ENCODE data around the gene RAD50.

The RAD50 gene

GRCh38 chr5:132684491-132684890, 127.7 kb downstream of the RAD50 start:
- in situ Hi-C loops (cut with HindIII; ENCODE audit: low sequenced_read_pairs): no loop called here
- no peak for TF ChIP-seq CTCF (IDR thresholded peaks at IDR 0.05; ENCODE audit: low read depth, low read length, missing control alignments)
- DNase-seq (ENCODE audit: low read depth): no peak
- no peak overlapping the region for H3K4me3 ChIP-seq (ENCODE audit: low read depth, low read length)

- no peak for TF ChIP-seq CTCF (IDR thresholded peaks at IDR 0.05; ENCODE audit: low read depth, low read length, missing control alignments)
- in situ Hi-C loops (cut with HindIII; ENCODE audit: low sequenced_read_pairs): no loop called here
- DNase-seq (ENCODE audit: low read depth): no peak
- no peak overlapping the region for H3K4me3 ChIP-seq (ENCODE audit: low read depth, low read length)
These were observed 128.3 kb downstream of the RAD50 start for GRCh38 chr5:132684922-132685720.

- no peak for TF ChIP-seq CTCF (IDR thresholded peaks at IDR 0.05; ENCODE audit: low read depth, low read length, missing control alignments)
- H3K4me3 ChIP-seq (ENCODE audit: low read depth, low read length): no peak overlapping the region
- in situ Hi-C loops (cut with HindIII; ENCODE audit: low sequenced_read_pairs): no loop called here
- no peak for DNase-seq (ENCODE audit: low read depth)
These were observed 129.4 kb downstream of the RAD50 start for GRCh38 chr5:132686193-132686592.

- no peak for DNase-seq (ENCODE audit: low read depth)
- no peak overlapping the region for H3K4me3 ChIP-seq (ENCODE audit: low read depth, low read length)
- TF ChIP-seq CTCF (IDR thresholded peaks at IDR 0.05; ENCODE audit: low read depth, low read length, missing control alignments): no peak
- in situ Hi-C loops (cut with HindIII; ENCODE audit: low sequenced_read_pairs): no loop called here
These were observed 131.2 kb downstream of the RAD50 start for GRCh38 chr5:132687995-132688394.

GRCh38 chr5:132688536-132689339, 132.0 kb downstream of the RAD50 start:
- TF ChIP-seq CTCF (IDR thresholded peaks at IDR 0.05; ENCODE audit: low read depth, low read length, missing control alignments): no peak

GRCh38 chr5:132689513-132689912, 132.7 kb downstream of the RAD50 start:
- in situ Hi-C loops (cut with HindIII; ENCODE audit: low sequenced_read_pairs): no loop called here
- TF ChIP-seq CTCF (IDR thresholded peaks at IDR 0.05; ENCODE audit: low read depth, low read length, missing control alignments): no peak
- no peak for DNase-seq (ENCODE audit: low read depth)
- H3K4me3 ChIP-seq (ENCODE audit: low read depth, low read length): no peak overlapping the region

More at GRCh38 chr5:132688536-132689339, 132.0 kb downstream of the RAD50 start:
- in situ Hi-C loops (cut with HindIII; ENCODE audit: low sequenced_read_pairs): no loop called here
- H3K4me3 ChIP-seq (ENCODE audit: low read depth, low read length): no peak overlapping the region
- no peak for DNase-seq (ENCODE audit: low read depth)

Data from astrocyte of the cerebellum (primary cell).